HG03520 (cell line): ENCODE measurements around the gene PTPRD.
"Not testable (repeated sequence)": the region's sequence is repeated elsewhere in the genome, so short reads cannot be mapped to it uniquely, and the experiment has no call there.

Experiments
- ATAC-seq: cut with Tn5 transposase; IDR thresholded peaks from one replicate; pipeline ENCODE4 v1.9.1; 2021; ENCODE audit warnings: mild to moderate bottlenecking, moderate library complexity; ENCODE audit not compliant: unreplicated experiment

The PTPRD gene

GRCh38 chr9:9538356-9538755 is 1074.4 kb downstream of the PTPRD start:
- no peak for ATAC-seq

DNA sequence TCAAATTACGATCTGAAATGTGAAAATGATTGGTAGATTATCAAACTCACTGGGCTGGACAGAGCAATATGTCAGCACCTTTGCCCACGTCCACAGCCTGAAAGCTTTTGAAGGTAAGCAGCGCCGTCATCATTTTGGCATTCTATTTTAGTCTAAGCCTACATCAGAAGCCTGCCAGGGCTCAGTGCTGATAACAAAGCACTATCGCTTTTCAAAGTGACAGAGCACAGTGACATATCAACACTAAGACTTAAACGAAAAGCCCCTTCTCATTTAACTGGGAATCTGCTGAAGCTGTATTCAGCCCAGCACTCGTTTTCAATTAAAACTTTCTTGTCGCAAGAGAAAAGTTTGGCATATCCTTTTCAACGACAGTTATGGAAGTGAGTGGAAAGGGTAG is 1076.3 kb downstream of the PTPRD start:
- no peak for ATAC-seq

DNA sequence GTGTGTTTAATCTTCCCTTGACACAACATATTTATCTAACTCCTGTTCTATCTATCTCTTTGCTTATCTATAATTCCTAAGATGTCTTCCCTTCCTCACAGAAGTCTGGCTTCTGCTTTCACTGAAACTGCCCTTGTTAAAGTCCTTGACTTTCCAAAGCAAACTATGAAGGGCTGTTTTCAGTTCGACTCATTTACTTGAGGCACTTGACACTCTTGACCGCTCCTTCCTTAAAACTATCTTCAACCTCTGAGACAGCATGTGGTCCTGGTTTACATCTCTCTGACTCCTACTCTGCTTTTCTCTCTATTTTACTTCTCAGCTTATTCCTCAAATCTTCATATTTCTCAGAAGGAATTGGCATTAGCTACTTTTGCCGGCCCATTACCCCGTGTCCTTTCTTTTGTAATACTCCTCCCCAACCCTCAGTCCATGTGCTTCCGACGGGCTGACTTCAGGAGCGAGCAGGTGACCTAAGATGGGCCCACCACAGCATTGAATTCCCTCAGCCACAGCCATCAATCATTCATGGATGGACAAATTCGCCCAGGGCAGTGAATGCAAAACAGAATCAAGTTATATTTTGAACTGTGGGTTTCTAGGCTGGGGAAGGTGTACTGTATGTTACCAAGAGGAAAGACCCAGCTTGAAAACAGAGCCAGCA is 1089.2 kb downstream of the PTPRD start:
- ATAC-seq: no peak

- no peak for ATAC-seq
These were observed 1090.4 kb downstream of the PTPRD start for GRCh38 chr9:9522406-9522805.

GRCh38 chr9:9521033-9521779 is 1091.6 kb downstream of the PTPRD start:
- no peak for ATAC-seq

GRCh38 chr9:9504869-9505268 is 1107.9 kb downstream of the PTPRD start:
- ATAC-seq: no peak

GRCh38 chr9:9499546-9499945 is 1113.3 kb downstream of the PTPRD start:
- no peak for ATAC-seq

GRCh38 chr9:9498846-9499245 is 1114.0 kb downstream of the PTPRD start:
- no peak for ATAC-seq

DNA sequence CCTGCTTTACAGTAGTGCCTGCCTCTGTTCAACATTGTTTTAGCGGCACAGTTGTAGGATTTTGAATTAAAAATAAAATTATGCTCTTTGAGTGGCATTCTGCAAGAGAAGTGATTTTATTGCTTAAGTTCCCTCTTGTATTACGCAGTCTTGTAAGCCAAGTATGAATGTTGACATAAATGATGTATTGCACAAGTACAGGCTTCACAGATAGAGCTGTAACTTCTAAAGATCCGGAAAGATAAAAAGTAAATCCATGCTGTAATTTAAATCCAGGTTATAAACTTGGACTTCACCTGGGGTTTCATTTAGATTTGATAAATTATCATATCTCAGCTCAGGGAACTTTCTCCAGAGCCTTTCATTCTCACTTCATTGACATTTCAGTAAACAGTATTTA is 1114.7 kb downstream of the PTPRD start:
- ATAC-seq: no peak

- no peak for ATAC-seq
These were observed 1118.5 kb downstream of the PTPRD start for GRCh38 chr9:9494336-9494735.

- no peak for ATAC-seq
These were observed 1120.3 kb downstream of the PTPRD start for GRCh38 chr9:9492506-9492905.

DNA sequence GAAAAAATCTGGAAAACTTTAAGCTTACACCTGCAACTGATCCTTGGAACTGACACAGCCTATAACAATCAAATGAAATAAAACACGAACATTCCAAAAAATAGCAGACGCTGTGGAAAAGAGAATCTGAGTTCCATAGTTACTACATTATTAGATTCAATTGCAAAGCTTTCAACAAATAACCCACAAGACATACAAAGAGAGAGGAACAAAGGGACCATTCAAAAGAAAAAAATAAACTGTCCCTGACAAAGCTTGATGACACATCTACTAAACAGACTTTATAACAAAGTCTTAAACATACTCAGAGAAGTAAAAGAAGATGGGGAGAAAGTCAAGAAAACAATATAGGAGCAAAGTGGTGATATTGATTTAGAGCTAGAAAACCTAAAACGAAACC is 1123.6 kb downstream of the PTPRD start:
- ATAC-seq: no peak

DNA sequence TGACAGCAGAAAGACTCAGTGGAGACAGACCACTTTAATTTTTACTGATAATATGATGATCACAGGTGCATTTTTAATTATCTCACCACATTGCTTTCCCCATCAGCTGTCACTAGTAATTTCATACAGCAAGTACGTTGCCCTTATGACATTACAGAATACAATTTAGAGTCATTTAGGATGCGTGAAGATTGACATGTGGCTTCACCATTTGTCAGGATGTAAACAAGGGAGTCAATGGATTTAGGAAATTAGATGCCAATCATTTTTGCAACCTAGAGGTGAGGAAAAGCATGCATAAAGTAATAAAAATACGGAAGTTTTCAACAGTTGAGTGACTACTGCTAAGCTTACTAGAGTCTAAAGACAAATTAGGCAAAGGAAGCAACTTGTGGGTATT is 1129.6 kb downstream of the PTPRD start:
- ATAC-seq: no peak

DNA sequence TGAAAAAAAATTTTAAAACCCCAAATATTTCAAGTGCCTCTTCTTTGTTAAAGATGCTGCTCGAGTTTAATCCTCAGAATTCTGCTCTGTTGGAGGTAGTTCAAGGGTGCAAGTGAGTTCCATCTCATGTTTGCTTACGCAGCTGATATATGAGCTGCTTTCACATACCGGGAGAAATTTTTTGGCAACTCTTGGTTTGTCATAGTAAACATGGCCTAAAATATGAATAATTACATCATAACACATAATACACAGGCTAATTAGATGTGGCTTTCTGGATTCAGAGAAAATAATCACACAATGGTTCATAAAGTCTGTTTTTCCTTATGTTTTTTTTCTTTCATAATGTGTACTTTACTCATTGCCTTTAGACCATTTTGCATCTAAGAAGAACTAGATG is 1134.1 kb downstream of the PTPRD start:
- ATAC-seq: no peak

DNA sequence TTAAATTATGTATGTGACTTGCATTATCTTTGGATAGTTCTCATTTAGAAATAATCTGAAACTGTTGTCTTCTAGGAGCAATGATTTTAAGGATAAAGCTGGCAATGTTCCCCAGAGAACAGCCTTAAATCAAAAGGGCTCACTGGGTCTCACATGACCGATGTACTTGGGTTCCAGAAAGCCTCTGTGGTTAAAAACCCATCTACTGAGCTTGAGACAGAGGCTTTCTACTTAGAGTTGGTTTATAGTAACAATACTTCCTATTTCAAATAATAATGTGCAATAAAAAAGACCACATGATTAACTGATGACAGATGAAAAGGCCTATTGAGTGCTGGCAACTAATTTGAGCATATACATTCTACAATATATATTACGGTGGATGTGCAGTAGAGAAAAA is 1143.5 kb downstream of the PTPRD start:
- ATAC-seq: no peak

GRCh38 chr9:9441874-9442273 is 1170.9 kb downstream of the PTPRD start:
- not testable (repeated sequence) for ATAC-seq

- ATAC-seq: no peak
These were observed 1175.2 kb downstream of the PTPRD start for GRCh38 chr9:9437641-9438040.

- ATAC-seq: not testable (repeated sequence)
These were observed 1186.3 kb downstream of the PTPRD start for GRCh38 chr9:9426454-9426853.

DNA sequence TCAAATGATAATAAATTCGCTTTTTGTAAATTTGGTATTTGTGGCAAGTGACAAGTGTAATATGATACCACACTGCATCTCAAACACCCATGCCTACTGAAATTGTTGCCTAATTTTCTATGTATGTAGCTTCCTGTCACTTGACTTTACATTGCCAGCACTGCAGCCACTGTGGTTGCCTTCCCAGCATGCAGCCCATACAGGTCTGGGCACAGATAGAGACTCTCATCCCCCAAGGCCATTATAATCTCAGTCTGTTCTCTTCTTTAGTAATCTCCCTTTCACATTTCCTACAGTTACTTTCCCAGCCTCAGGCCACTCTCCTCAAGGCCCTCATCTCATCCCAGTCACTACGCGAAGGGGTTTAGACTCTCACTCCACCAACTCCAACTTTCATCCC is 1200.6 kb downstream of the PTPRD start:
- ATAC-seq: no peak

DNA sequence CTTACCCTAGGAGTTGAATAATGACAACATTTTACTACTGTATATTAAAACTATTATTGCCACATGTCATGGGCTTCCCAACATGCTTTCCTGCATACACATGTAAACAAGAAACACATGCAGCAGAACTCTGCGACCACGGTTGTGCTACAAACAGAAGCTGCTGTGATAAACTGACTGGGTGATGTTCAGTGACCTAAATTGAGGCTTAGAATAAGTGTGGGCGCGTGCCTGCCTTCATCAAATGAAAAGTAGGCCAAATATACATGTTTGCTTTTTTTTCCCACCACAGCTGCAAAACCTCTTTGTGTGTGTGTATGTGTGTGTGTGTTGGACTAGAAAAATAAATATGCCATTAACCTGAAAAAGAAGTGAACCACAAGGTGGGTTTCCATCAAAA is 1202.1 kb downstream of the PTPRD start:
- ATAC-seq: no peak

GRCh38 chr9:9399982-9400381 is 1212.8 kb downstream of the PTPRD start:
- no peak for ATAC-seq

- no peak for ATAC-seq
These were observed 1216.3 kb downstream of the PTPRD start for GRCh38 chr9:9396518-9396917.

DNA sequence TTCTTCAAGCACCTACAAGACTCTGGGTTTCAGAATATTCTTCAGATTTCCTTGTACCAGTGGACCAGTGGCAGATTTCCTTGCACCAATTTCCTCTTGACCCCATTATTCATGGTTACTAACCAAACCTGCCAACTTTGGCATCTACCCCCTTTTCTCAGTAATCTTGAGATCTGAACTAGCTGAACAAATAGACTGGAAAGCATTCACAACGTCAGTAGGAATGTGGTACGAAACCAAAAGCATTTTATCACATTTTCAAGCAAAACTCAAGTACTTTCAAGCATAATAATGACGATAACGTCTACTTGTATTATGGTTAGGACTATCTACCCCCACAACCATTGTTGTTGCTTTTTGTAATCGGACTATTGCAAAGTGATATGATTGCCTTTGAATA is 1217.3 kb downstream of the PTPRD start:
- no peak for ATAC-seq
